Neuronal stem cell (in vitro differentiated cells): ENCODE data around the gene ADAP2.

ENCODE experiments used
- DNase-seq: peaks from one replicate; pipeline ENCODE4 v3.0.0-alpha.2; 2013; ENCODE audit warnings: low spot score
- H2AFZ ChIP-seq: one replicate; pipeline ENCODE4 v1.6.1; 2013; ENCODE audit warnings: mild to moderate bottlenecking, low read length, inconsistent platforms
- H2AK5ac ChIP-seq: 2 replicates; pipeline ENCODE4 v1.6.1; 2013; ENCODE audit warnings: low read depth, mild to moderate bottlenecking, inconsistent platforms, low read length, moderate library complexity, mixed read lengths
- H2BK120ac ChIP-seq: 2 replicates; pipeline ENCODE4 v1.6.1; 2013; ENCODE audit warnings: low read depth, mild to moderate bottlenecking, inconsistent platforms, low read length, moderate library complexity, mixed read lengths
- H2BK12ac ChIP-seq: one replicate; pipeline ENCODE4 v1.6.1; 2013; ENCODE audit warnings: low read length, inconsistent platforms
- H2BK15ac ChIP-seq: 2 replicates; pipeline ENCODE4 v1.6.1; 2013; ENCODE audit warnings: mild to moderate bottlenecking, low read length, inconsistent platforms, mixed read lengths
- H2BK5ac ChIP-seq: one replicate; pipeline ENCODE4 v1.6.1; 2013; ENCODE audit warnings: inconsistent platforms, mild to moderate bottlenecking, low read length, moderate library complexity
- H3K14ac ChIP-seq: one replicate; pipeline ENCODE4 v1.6.1; 2013; ENCODE audit warnings: low read length, inconsistent platforms
- H3K18ac ChIP-seq: 2 replicates; pipeline ENCODE4 v1.6.1; 2013; ENCODE audit warnings: low read length, inconsistent platforms
- H3K23ac ChIP-seq: 2 replicates; pipeline ENCODE4 v1.6.1; 2013; ENCODE audit warnings: low read depth, mild to moderate bottlenecking, mixed read lengths, low read length, inconsistent platforms; ENCODE audit not compliant: poor library complexity
- H3K27ac ChIP-seq: replicated peaks from 3 replicates; pipeline ENCODE4 v1.5.1; 2013; ENCODE audit warnings: low read length, inconsistent platforms
- H3K27me3 ChIP-seq, 3 experiments: 2 replicates each; pipeline ENCODE4 v1.6.1; 2013; ENCODE audit warnings: low read length in 3 of 3, mild to moderate bottlenecking in 2 of 3, inconsistent platforms in 1 of 3, low read depth in 1 of 3, mixed read lengths in 1 of 3, moderate library complexity in 1 of 3; ENCODE audit not compliant: control insufficient read depth in 3 of 3, insufficient read depth in 3 of 3
- H3K36me3 ChIP-seq, 2 donors: replicated peaks in 1 of 2; 2 replicates each; pipeline ENCODE4 v1.6.1; 2013; ENCODE audit warnings: low read length in 2 of 2; ENCODE audit not compliant: control insufficient read depth in 2 of 2, insufficient read depth in 2 of 2
- H3K4ac ChIP-seq: 2 replicates; pipeline ENCODE4 v1.6.1; 2013; ENCODE audit warnings: inconsistent platforms, mild to moderate bottlenecking, low read length, moderate library complexity
- H3K4me1 ChIP-seq, 2 donors: 1 replicate in 1 of 2; 2 replicates in 1 of 2; pipeline ENCODE4 v1.6.1; 2013; ENCODE audit warnings: low read length in 2 of 2, low read depth in 1 of 2; ENCODE audit not compliant: control insufficient read depth in 2 of 2, insufficient read depth in 1 of 2
- H3K4me2 ChIP-seq: one replicate; pipeline ENCODE4 v1.6.1; 2013; ENCODE audit warnings: mild to moderate bottlenecking, low read length, inconsistent platforms; ENCODE audit not compliant: insufficient read depth, poor library complexity, severe bottlenecking
- H3K4me3 ChIP-seq, 2 donors: 2 replicates each; pipeline ENCODE4 v1.5.1; 2013; ENCODE audit warnings: low read length in 2 of 2, mild to moderate bottlenecking in 2 of 2, inconsistent platforms in 1 of 2, moderate library complexity in 1 of 2
- H3K79me1 ChIP-seq: one replicate; pipeline ENCODE4 v1.6.1; 2013; ENCODE audit warnings: low read depth, mild to moderate bottlenecking, inconsistent platforms, low read length, moderate library complexity
- H3K9ac ChIP-seq: one replicate; pipeline ENCODE4 v1.6.1; 2013; ENCODE audit warnings: mild to moderate bottlenecking, low read depth, low read length, inconsistent platforms; ENCODE audit not compliant: poor library complexity
- H3K9me3 ChIP-seq, 2 donors: replicated peaks in 1 of 2; 2 replicates each; pipeline versions ENCODE3 to v1.6.1; 2013; ENCODE audit warnings: low read length in 2 of 2, mild to moderate bottlenecking in 2 of 2, inconsistent platforms in 1 of 2, low read depth in 1 of 2, mixed read lengths in 1 of 2, moderate library complexity in 1 of 2; ENCODE audit not compliant: control insufficient read depth in 2 of 2, insufficient read depth in 1 of 2
- H4K8ac ChIP-seq: one replicate; pipeline ENCODE4 v1.6.1; 2013; ENCODE audit warnings: low read depth, mild to moderate bottlenecking, inconsistent platforms, low read length, moderate library complexity
- H4K91ac ChIP-seq: one replicate; pipeline ENCODE4 v1.6.1; 2013; ENCODE audit warnings: low read length, low read depth, mild to moderate bottlenecking, inconsistent platforms; ENCODE audit not compliant: poor library complexity
- WGBS, 2 donors: extraction: QIAGEN DNeasy Blood & Tissue Kit; methylation state at CpG; one replicate each; pipeline ENCODE4 v1.1.7; 2013; ENCODE audit warnings: missing lambda C conversion rate in 2 of 2, mixed read lengths in 1 of 2; ENCODE audit not compliant: insufficient read length in 2 of 2, insufficient replicate concordance in 1 of 2; ENCODE audit errors: extremely low coverage in 2 of 2; 5-methylcytosine and 5-hydroxymethylcytosine counted together

The ADAP2 gene

DNA sequence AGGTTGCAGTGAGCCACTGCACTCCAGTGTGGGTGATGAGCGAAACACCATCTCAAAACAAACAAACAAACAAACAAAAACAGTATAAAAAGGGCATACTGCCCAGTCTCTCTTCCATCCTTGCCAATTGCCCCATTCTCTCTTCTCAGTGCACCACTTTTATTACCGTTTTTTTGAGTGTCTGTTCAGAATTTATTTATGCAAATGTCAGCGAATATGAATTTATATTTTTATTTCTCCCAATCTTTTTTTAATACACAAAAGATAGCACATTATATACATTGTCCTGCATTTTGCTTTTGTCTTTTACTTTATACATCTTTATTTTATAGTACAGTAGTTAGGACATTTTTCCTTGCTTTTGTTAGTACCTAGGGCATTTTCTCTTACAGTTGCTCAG, 68.7 kb downstream of the ADAP2 start:
- H2AFZ ChIP-seq = no peak overlapping the region
- no peak for DNase-seq
- no peak overlapping the region for H3K4me2 ChIP-seq
- H2BK12ac ChIP-seq = no peak overlapping the region
- no peak overlapping the region for H2BK15ac ChIP-seq
- H3K36me3 ChIP-seq = no peaks in the 10 kb centered on the region
- H3K4ac ChIP-seq = no peak overlapping the region
- no peak overlapping the region for H3K18ac ChIP-seq
- no peak overlapping the region for H2AK5ac ChIP-seq
- no peak overlapping the region for H4K91ac ChIP-seq
- H2BK5ac ChIP-seq = no peak overlapping the region
- H3K9me3 ChIP-seq = no peaks in the 10 kb centered on the region
- H3K27ac ChIP-seq = no peak overlapping the region
- WGBS, 2 donors = no CpG with 5 or more reads among the region's 3 CpGs
- H2BK120ac ChIP-seq = no peak overlapping the region
- no peak overlapping the region for H4K8ac ChIP-seq
- H3K9ac ChIP-seq = no peak overlapping the region
- H3K4me3 ChIP-seq = no peak overlapping the region
- no peaks in the 10 kb centered on the region for H3K4me1 ChIP-seq
- H3K79me1 ChIP-seq = no peaks in the 10 kb centered on the region
- H3K23ac ChIP-seq = no peak overlapping the region
- H3K27me3 ChIP-seq = peaks cover 0 to 4% (median 0%) of the 10 kb centered on the region in 3 experiments
- H3K14ac ChIP-seq = no peak overlapping the region

DNA sequence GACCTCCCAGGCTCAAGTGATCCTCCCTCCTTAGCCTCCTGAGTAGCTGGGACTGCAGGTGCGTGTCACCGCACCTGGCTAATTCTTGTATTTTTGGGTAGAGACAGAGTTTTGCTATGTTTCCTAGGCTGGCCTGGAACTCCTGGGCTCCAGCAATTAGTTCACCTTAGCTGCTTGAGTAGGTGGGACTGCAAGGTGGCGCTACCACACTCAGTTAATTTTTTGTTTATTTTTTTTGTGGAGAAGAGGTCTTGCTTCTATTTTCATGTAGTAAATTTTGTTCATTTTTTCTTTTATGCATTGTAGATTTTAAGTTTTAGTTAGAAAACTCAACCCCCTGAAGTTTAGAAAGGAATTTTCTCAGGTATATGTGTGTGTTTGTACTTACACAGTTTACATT, 70.8 kb downstream of the ADAP2 start:
- no peak overlapping the region for H2BK15ac ChIP-seq
- H2AFZ ChIP-seq = no peak overlapping the region
- H3K27ac ChIP-seq = no peak overlapping the region
- H3K4ac ChIP-seq = no peak overlapping the region
- H4K91ac ChIP-seq = no peak overlapping the region
- H2BK120ac ChIP-seq = no peak overlapping the region
- no peak overlapping the region for H3K4me2 ChIP-seq
- no peaks in the 10 kb centered on the region for H3K4me1 ChIP-seq
- no peaks in the 10 kb centered on the region for H3K79me1 ChIP-seq
- no peak overlapping the region for H3K9ac ChIP-seq
- H3K14ac ChIP-seq = no peak overlapping the region
- H3K27me3 ChIP-seq = no peaks in the 10 kb centered on the region
- no peak overlapping the region for H3K23ac ChIP-seq
- no peaks in the 10 kb centered on the region for H3K9me3 ChIP-seq
- no peak overlapping the region for H2AK5ac ChIP-seq
- DNase-seq = no peak
- no peak overlapping the region for H4K8ac ChIP-seq
- no peak overlapping the region for H2BK5ac ChIP-seq
- H3K4me3 ChIP-seq = no peak overlapping the region
- H2BK12ac ChIP-seq = no peak overlapping the region
- no CpG with 5 or more reads among the region's 3 CpGs for WGBS, 2 donors
- no peak overlapping the region for H3K18ac ChIP-seq
- no peaks in the 10 kb centered on the region for H3K36me3 ChIP-seq

DNA sequence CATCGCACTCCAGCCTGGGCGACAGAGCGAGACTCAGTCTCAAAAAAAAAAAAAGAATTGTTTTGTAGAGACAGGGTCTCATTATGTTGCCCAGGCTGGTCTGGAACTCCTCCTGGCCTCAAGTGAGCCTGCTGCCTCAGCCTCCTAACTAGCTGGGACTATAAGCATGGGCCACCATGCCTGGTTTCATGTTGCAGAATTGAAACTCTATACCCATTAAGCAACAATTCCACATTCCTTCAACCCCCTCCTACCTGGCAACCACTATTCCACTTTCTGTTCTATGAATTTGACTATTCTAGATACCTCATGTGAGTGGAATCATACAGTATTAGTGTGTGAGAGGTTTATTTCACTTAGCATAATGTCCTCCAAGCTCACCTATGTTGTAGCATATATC, 73.6 kb downstream of the ADAP2 start:
- Histone ChIP-seq H3K4ac (no peak overlapping the region), H3K4me2 (no peak overlapping the region), H3K4me1 (no peaks in the 10 kb centered on the region), H3K27me3 (no peaks in the 10 kb centered on the region), H4K91ac (no peak overlapping the region), H2BK120ac (no peak overlapping the region), H3K79me1 (no peaks in the 10 kb centered on the region), H2AK5ac (no peak overlapping the region), H4K8ac (no peak overlapping the region), H2AFZ (no peak overlapping the region), H2BK5ac (no peak overlapping the region), H3K14ac (no peak overlapping the region), H3K36me3 (peaks cover 0 to 3% of the 10 kb centered on the region in 2 donors), H2BK12ac (no peak overlapping the region), H3K4me3 (no peak overlapping the region), H3K27ac (no peak overlapping the region), H3K9ac (no peak overlapping the region), H3K9me3 (no peaks in the 10 kb centered on the region), H3K18ac (no peak overlapping the region), H3K23ac (no peak overlapping the region), H2BK15ac (no peak overlapping the region)
- DNase-seq = no peak
- WGBS, 2 donors = no CpG with 5 or more reads among the region's 3 CpGs

DNA sequence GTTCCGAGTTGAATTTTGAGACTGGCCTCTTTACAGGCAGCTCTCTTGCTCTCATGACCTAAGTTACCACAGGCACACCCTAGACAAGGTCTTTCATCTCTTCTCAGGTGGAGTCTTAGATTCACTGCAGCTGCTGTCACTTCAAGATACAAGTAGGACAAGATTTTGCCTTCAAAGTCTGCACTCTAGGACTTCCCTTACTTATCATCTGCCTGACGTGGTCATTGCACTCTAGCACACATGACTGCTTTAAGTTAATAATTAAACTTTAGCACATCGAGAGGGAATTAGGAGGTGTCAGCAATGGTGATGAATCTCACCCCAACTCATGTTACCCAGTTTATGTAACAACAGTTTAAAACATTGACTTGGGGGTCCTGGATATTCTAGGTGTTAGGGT, 74.7 kb downstream of the ADAP2 start:
- H3K9me3 ChIP-seq = no peaks in the 10 kb centered on the region
- no CpG with 5 or more reads among the region's 3 CpGs for WGBS, 2 donors
- H3K27ac ChIP-seq = no peak overlapping the region

More for the DNA sequence above, 74.7 kb downstream of the ADAP2 start:
- H3K4me2 ChIP-seq = no peak overlapping the region
- H4K8ac ChIP-seq = no peak overlapping the region
- no peak overlapping the region for H4K91ac ChIP-seq
- H3K36me3 ChIP-seq = peaks cover 0 to 3% of the 10 kb centered on the region in 2 donors
- no peak overlapping the region for H2AK5ac ChIP-seq
- H3K9ac ChIP-seq = no peak overlapping the region
- no peak overlapping the region for H2AFZ ChIP-seq
- no peak overlapping the region for H2BK5ac ChIP-seq
- no peak overlapping the region for H2BK15ac ChIP-seq
- no peak overlapping the region for H3K18ac ChIP-seq
- no peaks in the 10 kb centered on the region for H3K4me1 ChIP-seq
- no peak overlapping the region for H3K4ac ChIP-seq
- DNase-seq = no peak
- no peak overlapping the region for H2BK12ac ChIP-seq
- H3K79me1 ChIP-seq = no peaks in the 10 kb centered on the region
- no peak overlapping the region for H2BK120ac ChIP-seq
- H3K23ac ChIP-seq = no peak overlapping the region
- H3K4me3 ChIP-seq = no peak overlapping the region
- no peak overlapping the region for H3K14ac ChIP-seq
- no peaks in the 10 kb centered on the region for H3K27me3 ChIP-seq
